WTC11 (cell line): Measurements from ENCODE around the gene MAGEF1.

ENCODE experiments used
- STAT6 ChIP-seq: sonication (generic); formaldehyde crosslinking; conservative IDR thresholded peaks from 2 replicates; pipeline ENCODE4 v1.8.1; 2023; ENCODE audit warnings: mild to moderate bottlenecking, low read depth, missing genetic modification reagents, moderate library complexity
- TEAD1 ChIP-seq: sonication (generic); formaldehyde crosslinking; IDR thresholded peaks from 2 replicates; pipeline ENCODE4 v1.8.0; 2022; ENCODE audit warnings: mild to moderate bottlenecking, missing genetic modification reagents

- TF ChIP-seq STAT6 (CRISPR knock-in tag): no peak
- TF ChIP-seq TEAD1: no peak
These were observed 23.5 kb downstream of the MAGEF1 start for GRCh38 chr3:184688251-184688881.
